Fibroblast of pulmonary artery (primary cell): ENCODE results near the gene LAMB4.

Experiments
- DNase-seq: peaks from one replicate; pipeline ENCODE4 v3.0.0-alpha.2; 2010; ENCODE audit warnings: low read depth
- H3K4me3 ChIP-seq: replicated peaks from 2 replicates; pipeline ENCODE4 v1.5.1; 2011; ENCODE audit warnings: low read depth, mild to moderate bottlenecking, control low read depth, low read length, moderate library complexity
- TF ChIP-seq, protein P1 (sequence below): IDR thresholded peaks from 2 replicates; pipeline ENCODE4 v1.5.1; 2011; ENCODE audit warnings: mild to moderate bottlenecking, control low read depth, low read length, inconsistent platforms; ENCODE audit errors: missing control alignments

Gene LAMB4

GRCh38 chr7:108099713-108100112 lies 30.4 kb downstream of the LAMB4 start:
- TF ChIP-seq, protein P1, sequence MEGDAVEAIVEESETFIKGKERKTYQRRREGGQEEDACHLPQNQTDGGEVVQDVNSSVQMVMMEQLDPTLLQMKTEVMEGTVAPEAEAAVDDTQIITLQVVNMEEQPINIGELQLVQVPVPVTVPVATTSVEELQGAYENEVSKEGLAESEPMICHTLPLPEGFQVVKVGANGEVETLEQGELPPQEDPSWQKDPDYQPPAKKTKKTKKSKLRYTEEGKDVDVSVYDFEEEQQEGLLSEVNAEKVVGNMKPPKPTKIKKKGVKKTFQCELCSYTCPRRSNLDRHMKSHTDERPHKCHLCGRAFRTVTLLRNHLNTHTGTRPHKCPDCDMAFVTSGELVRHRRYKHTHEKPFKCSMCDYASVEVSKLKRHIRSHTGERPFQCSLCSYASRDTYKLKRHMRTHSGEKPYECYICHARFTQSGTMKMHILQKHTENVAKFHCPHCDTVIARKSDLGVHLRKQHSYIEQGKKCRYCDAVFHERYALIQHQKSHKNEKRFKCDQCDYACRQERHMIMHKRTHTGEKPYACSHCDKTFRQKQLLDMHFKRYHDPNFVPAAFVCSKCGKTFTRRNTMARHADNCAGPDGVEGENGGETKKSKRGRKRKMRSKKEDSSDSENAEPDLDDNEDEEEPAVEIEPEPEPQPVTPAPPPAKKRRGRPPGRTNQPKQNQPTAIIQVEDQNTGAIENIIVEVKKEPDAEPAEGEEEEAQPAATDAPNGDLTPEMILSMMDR = no peak
- DNase-seq = no peak
- H3K4me3 ChIP-seq = no peak overlapping the region

DNA sequence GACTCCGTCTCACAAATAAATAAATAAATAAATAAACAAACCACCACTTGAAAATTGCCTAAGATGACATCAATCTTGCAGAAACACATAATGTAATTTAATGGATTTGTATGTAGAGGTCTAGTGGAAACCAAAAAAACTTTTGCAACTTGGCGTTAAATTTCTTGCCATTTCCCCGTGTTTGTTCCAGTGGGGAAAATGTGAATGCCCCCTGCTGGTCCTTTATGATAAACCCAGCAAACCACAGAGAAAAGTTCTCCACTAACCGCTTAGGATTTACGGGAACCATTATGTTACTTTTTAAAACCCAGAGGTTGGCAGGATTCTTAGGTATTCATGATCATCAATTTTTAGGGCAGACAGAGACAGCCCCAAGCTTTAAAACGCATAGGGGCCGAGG lies 32.5 kb downstream of the LAMB4 start:
- peak; percentile 41 for DNase-seq

GRCh38 chr7:108096996-108097395 lies 33.2 kb downstream of the LAMB4 start:
- H3K4me3 ChIP-seq = no peak overlapping the region
- no peak for DNase-seq
- TF ChIP-seq, protein P1 = no peak

More for the DNA sequence above, 32.5 kb downstream of the LAMB4 start:
- no peak overlapping the region for H3K4me3 ChIP-seq
- TF ChIP-seq, protein P1 = peak; percentile 34

DNA sequence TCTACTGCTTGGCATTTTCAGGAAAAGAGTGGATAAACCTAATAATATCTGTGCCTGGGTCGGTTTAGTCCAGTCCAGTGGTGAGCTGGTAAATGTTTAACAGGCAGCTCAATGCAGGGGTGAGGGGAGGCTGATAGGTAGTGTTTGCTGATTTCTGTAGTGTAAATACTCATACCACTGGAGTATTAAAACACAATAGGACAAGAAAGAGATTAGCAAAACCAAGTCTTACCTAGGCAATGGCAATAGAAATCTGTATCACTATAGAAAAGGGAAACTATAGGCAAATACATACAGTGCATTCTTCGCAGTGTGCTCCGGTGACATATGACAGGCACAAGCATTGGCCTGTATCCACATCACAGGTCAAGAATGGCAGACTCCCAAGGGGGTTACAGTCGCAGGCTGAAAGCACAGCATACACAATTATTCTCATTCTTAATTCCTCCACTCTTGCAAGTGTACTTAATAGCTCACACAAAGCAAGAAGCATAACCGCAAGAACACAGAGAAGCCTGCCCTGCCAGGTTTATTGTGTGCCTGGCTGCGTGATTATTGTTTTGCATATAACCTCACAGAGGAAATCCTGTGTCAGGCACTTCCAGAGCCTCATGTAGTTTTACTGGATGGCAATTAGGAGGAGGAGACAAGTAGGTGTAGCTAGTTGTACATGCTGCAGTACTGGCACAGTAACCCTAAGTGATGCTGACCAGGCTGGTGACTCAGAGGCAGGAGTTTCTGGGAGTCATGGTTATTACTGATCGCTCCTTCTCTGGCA lies 35.0 kb downstream of the LAMB4 start:
- TF ChIP-seq, protein P1 = no peak
- DNase-seq = peak; percentile 96

GRCh38 chr7:108094346-108094745 lies 35.8 kb downstream of the LAMB4 start:
- TF ChIP-seq, protein P1 = no peak
- peak; percentile 95 for DNase-seq
- H3K4me3 ChIP-seq = peak overlapping the region; percentile 57

More for the DNA sequence above, 35.0 kb downstream of the LAMB4 start:
- peak overlapping the region; percentile 57 for H3K4me3 ChIP-seq

DNA sequence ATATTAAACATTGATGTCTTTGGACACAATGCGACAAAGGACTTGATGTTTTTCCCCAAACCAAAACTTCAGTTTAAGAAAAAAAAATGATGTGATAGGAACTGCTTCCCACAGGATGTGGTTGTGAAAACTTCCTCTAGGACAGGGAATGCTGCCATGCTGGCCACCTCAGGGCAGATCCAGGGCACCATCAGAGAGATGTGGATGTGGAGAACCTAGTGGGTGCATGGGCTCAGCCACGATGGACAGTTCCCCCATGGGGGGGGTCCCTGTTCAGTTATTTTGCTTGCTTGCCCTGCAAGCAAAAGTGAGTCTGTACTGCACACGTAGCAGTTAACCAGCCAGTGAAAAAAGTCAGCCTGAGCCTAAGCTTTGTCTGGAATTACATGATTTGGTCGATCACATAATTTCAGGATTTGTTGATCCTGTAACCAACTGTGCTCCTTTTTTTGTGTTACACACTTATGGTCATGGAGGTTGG lies 36.3 kb downstream of the LAMB4 start:
- TF ChIP-seq, protein P1 = no peak
- DNase-seq = peak; percentile 80
- peak overlapping the region; percentile 57 for H3K4me3 ChIP-seq
